Activated CD4-positive, alpha-beta T cell treated with anti-CD3 and anti-CD28 coated beads, Interleukin-2, Interleukin-6, amounts not matched to agents 100 ng/mL and 50 ng/mL, durations not matched to agents 16 hours and 8 hours (primary cell): ENCODE results near the gene HCAR3.

Experiments
- DNase-seq: peaks from one replicate; pipeline ENCODE4 v3.0.0-alpha.2; 2020

Gene HCAR3

GRCh38 chr12:122668268-122668667 lies 48.3 kb downstream of the HCAR3 start:
- no peak for DNase-seq

- no peak for DNase-seq
These were observed 50.9 kb downstream of the HCAR3 start for GRCh38 chr12:122665759-122666158.

- DNase-seq: no peak
These were observed 51.3 kb downstream of the HCAR3 start for GRCh38 chr12:122665349-122665748.
